Erythroblast (primary cell): ENCODE measurements around the gene KRT77.

Experiments
- GATA1 ChIP-seq: IDR thresholded peaks from 2 replicates; pipeline ENCODE4 v1.6.1; 2011; ENCODE audit warnings: low read depth, mild to moderate bottlenecking, control low read depth, low read length, moderate library complexity
- POLR2A ChIP-seq: IDR thresholded peaks from 2 replicates; pipeline ENCODE4 v1.6.1; 2011; ENCODE audit warnings: mild to moderate bottlenecking, low read length

DNA sequence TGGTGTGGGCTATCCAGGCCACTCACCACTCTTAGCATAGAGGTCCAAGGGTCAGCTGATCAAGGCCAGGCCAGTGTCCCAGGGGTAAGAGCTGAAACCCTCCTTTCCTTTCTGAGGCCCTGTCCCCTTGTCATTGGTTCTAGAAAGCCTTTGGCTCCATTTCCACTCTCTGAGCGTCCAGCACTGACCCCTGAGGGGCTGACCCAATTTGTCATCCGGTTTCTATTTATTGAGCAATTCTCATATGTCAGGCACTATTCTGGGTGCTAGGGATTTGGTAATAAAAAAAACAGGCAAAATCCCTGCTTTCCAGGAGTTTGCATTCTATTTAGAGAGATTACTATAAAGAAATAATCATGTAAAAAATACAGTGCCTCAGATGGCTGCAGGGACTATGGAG lies 3.4 kb downstream of the KRT77 start:
- TF ChIP-seq POLR2A (no peak), GATA1 (no peak)
